ENCODE results near the gene HES1. TPM values are rescaled to one million over a fixed set of nuclear protein-coding genes. Genes with fewer than 3 reads are reported as not detected.

HES1 gene
- total and polyA plus RNA-seq, 9 donors = 16.7 to 116 (median 35.0) TPM

GRCh38 chr3:194103505-194103904 is 32.4 kb upstream of the HES1 start:
- H3K27me3 ChIP-seq = no peaks in the 10 kb centered on the region
- intact Hi-C loops (cut with DNase I) = no loop called here
- no peaks in the 10 kb centered on the region for H3K4me1 ChIP-seq (ENCODE audit: insufficient read depth)
- 93 to 94% (median 94%) methylated on average over 7 of the region's 7 CpGs for WGBS, 3 donors
- no peaks in the 10 kb centered on the region for H3K9me3 ChIP-seq
- TF ChIP-seq EP300 (IDR thresholded peaks at IDR 0.05) (no peak), POLR2A (IDR thresholded peaks at IDR 0.05) (no peak), CTCF (IDR thresholded peaks at IDR 0.05) (no peak)
- H3K27ac ChIP-seq = no peak overlapping the region
- H3K36me3 ChIP-seq = no peaks in the 10 kb centered on the region
- DNase-seq = no peak
- no peak overlapping the region for H3K4me3 ChIP-seq

- H3K27ac ChIP-seq = no peak overlapping the region
- no peaks in the 10 kb centered on the region for H3K36me3 ChIP-seq
- 65 to 74% (median 74%) methylated on average over 12 of the region's 12 CpGs for WGBS, 3 donors
- no peak overlapping the region for H3K4me3 ChIP-seq
- DNase-seq = no peak
- no peaks in the 10 kb centered on the region for H3K4me1 ChIP-seq (ENCODE audit: insufficient read depth)
- no peaks in the 10 kb centered on the region for H3K9me3 ChIP-seq
- TF ChIP-seq CTCF (IDR thresholded peaks at IDR 0.05) = no peak
- TF ChIP-seq EP300 (IDR thresholded peaks at IDR 0.05) = no peak
- TF ChIP-seq POLR2A (IDR thresholded peaks at IDR 0.05) = no peak
- intact Hi-C loops (cut with DNase I) = no loop called here
- no peaks in the 10 kb centered on the region for H3K27me3 ChIP-seq
These were observed 31.8 kb upstream of the HES1 start for GRCh38 chr3:194103983-194104751.

GRCh38 chr3:194105292-194105691 is 30.7 kb upstream of the HES1 start:
- TF ChIP-seq CTCF (IDR thresholded peaks at IDR 0.05) = no peak
- H3K4me3 ChIP-seq = no peak overlapping the region
- H3K27ac ChIP-seq = no peak overlapping the region
- no peaks in the 10 kb centered on the region for H3K36me3 ChIP-seq
- H3K4me1 ChIP-seq (ENCODE audit: insufficient read depth) = no peaks in the 10 kb centered on the region
- no peaks in the 10 kb centered on the region for H3K9me3 ChIP-seq
- 90 to 96% (median 92%) methylated on average over 9 of the region's 9 CpGs for WGBS, 3 donors
- intact Hi-C loops (cut with DNase I) = no loop called here
- H3K27me3 ChIP-seq = no peaks in the 10 kb centered on the region
- DNase-seq = no peak

GRCh38 chr3:194107107-194107506 is 28.8 kb upstream of the HES1 start:
- Histone ChIP-seq H3K36me3 (no peaks in the 10 kb centered on the region), H3K4me3 (no peak overlapping the region), H3K27ac (no peak overlapping the region), H3K9me3 (no peaks in the 10 kb centered on the region), H3K27me3 (no peaks in the 10 kb centered on the region), H3K4me1 (ENCODE audit: insufficient read depth) (no peaks in the 10 kb centered on the region)
- DNase-seq = no peak
- TF ChIP-seq CTCF (IDR thresholded peaks at IDR 0.05) = no peak
- TF ChIP-seq POLR2A (IDR thresholded peaks at IDR 0.05) = no peak
- TF ChIP-seq EP300 (IDR thresholded peaks at IDR 0.05) = no peak
- intact Hi-C loops (cut with DNase I) = no loop called here
- WGBS, 3 donors = 97 to 100% (median 98%) methylated on average over 1 of the region's 1 CpG
